Osteoblast (primary cell): ENCODE results near the gene DCLRE1A. TPM values are rescaled to one million over a fixed set of nuclear protein-coding genes. Genes with fewer than 3 reads are reported as not detected.

ENCODE experiments used
- DNase-seq: peaks from one replicate; pipeline ENCODE4 v3.0.0; 2011; ENCODE audit warnings: low spot score, mixed read lengths; ENCODE audit not compliant: insufficient read length; ENCODE audit errors: missing footprints
- H2AFZ ChIP-seq: 2 replicates; pipeline ENCODE4 v1.6.0; 2011; ENCODE audit warnings: mild to moderate bottlenecking, low read length
- H3K27ac ChIP-seq: 2 replicates; pipeline ENCODE4 v1.5.1; 2011; ENCODE audit warnings: mild to moderate bottlenecking, low read depth, low read length, moderate library complexity
- H3K27me3 ChIP-seq: 2 replicates; pipeline ENCODE4 v1.6.0; 2012; ENCODE audit warnings: mild to moderate bottlenecking, control low read depth, inconsistent platforms, low read length, moderate library complexity; ENCODE audit not compliant: insufficient read depth
- H3K36me3 ChIP-seq: 2 replicates; pipeline ENCODE4 v1.5.1; 2011; ENCODE audit warnings: mild to moderate bottlenecking, low read length, control low read depth, moderate library complexity; ENCODE audit not compliant: insufficient read depth
- H3K4me1 ChIP-seq: 2 replicates; pipeline ENCODE4 v1.5.1; 2011; ENCODE audit warnings: mild to moderate bottlenecking, low read length, control low read depth, moderate library complexity; ENCODE audit not compliant: insufficient read depth
- H3K4me2 ChIP-seq: 2 replicates; pipeline ENCODE4 v1.6.0; 2011; ENCODE audit warnings: mild to moderate bottlenecking, low read length; ENCODE audit not compliant: insufficient read depth
- H3K4me3 ChIP-seq: fragments of 200-600 bp; sonication (generic); 3 replicates; pipeline ENCODE4 v1.5.1; 2012; ENCODE audit warnings: mild to moderate bottlenecking, low read length, inconsistent platforms; ENCODE audit not compliant: insufficient read depth
- H3K79me2 ChIP-seq: 2 replicates; pipeline ENCODE4 v1.6.0; 2012; ENCODE audit warnings: mild to moderate bottlenecking, low read length, control low read depth, inconsistent platforms; ENCODE audit not compliant: insufficient read depth
- H3K9me3 ChIP-seq: 2 replicates; pipeline ENCODE4 v1.5.1; 2011; ENCODE audit warnings: low read depth, low read length, control low read depth
- H4K20me1 ChIP-seq: 2 replicates; pipeline ENCODE4 v1.6.0; 2012; ENCODE audit warnings: mild to moderate bottlenecking, low read length, control low read depth; ENCODE audit not compliant: insufficient read depth
- CTCF ChIP-seq: IDR thresholded peaks from 2 replicates; pipeline ENCODE4 v1.5.1; 2011; ENCODE audit warnings: mild to moderate bottlenecking, low read depth, low read length, moderate library complexity; ENCODE audit errors: extremely low read depth
- total RNA-seq: library from RNA; depleted of rRNA; stranded (reverse); fragments of >200 nt; gene quantifications from 2 replicates; pipeline ENCODE4 v1.2.3, GENCODE V29; 2012

DCLRE1A gene
- total RNA-seq, 1 donor: 5.1 TPM

- H3K27ac ChIP-seq: no peak overlapping the region
- no peaks in the 10 kb centered on the region for H3K9me3 ChIP-seq
- no peak overlapping the region for H2AFZ ChIP-seq
- no peaks in the 10 kb centered on the region for H3K27me3 ChIP-seq
- no peaks in the 10 kb centered on the region for H3K79me2 ChIP-seq
- no peak for DNase-seq
- H3K4me2 ChIP-seq: no peak overlapping the region
- H4K20me1 ChIP-seq: no peaks in the 10 kb centered on the region
- peaks cover 3% of the 10 kb centered on the region for H3K36me3 ChIP-seq
- TF ChIP-seq CTCF: no peak
- no peak overlapping the region for H3K4me3 ChIP-seq
- peaks cover 9% of the 10 kb centered on the region for H3K4me1 ChIP-seq
Observed at GRCh38 chr10:113890769-113891168, 36.9 kb upstream of the DCLRE1A start.

- H3K27ac ChIP-seq: no peak overlapping the region
- no peak for TF ChIP-seq CTCF
- H3K79me2 ChIP-seq: no peaks in the 10 kb centered on the region
- peaks cover 4% of the 10 kb centered on the region for H3K4me1 ChIP-seq
- H3K4me2 ChIP-seq: no peak overlapping the region
- H4K20me1 ChIP-seq: no peaks in the 10 kb centered on the region
- no peaks in the 10 kb centered on the region for H3K27me3 ChIP-seq
- H2AFZ ChIP-seq: no peak overlapping the region
- peak; percentile 11 for DNase-seq
- no peak overlapping the region for H3K4me3 ChIP-seq
- no peaks in the 10 kb centered on the region for H3K9me3 ChIP-seq
- H3K36me3 ChIP-seq: peaks cover 3% of the 10 kb centered on the region
Observed at GRCh38 chr10:113889911-113890310, 36.0 kb upstream of the DCLRE1A start.

GRCh38 chr10:113882240-113882639 is 28.4 kb upstream of the DCLRE1A start:
- no peak for TF ChIP-seq CTCF
- H3K4me2 ChIP-seq: no peak overlapping the region
- no peaks in the 10 kb centered on the region for H3K4me1 ChIP-seq
- H4K20me1 ChIP-seq: no peaks in the 10 kb centered on the region
- H3K27me3 ChIP-seq: no peaks in the 10 kb centered on the region
- DNase-seq: no peak
- no peaks in the 10 kb centered on the region for H3K79me2 ChIP-seq
- H3K27ac ChIP-seq: no peak overlapping the region
- no peak overlapping the region for H3K4me3 ChIP-seq
- no peaks in the 10 kb centered on the region for H3K9me3 ChIP-seq
- peaks cover under 1% of the 10 kb centered on the region for H3K36me3 ChIP-seq
- no peak overlapping the region for H2AFZ ChIP-seq

GRCh38 chr10:113880236-113880635 is 26.4 kb upstream of the DCLRE1A start:
- peaks cover 3% of the 10 kb centered on the region for H3K79me2 ChIP-seq
- H3K27me3 ChIP-seq: no peaks in the 10 kb centered on the region
- TF ChIP-seq CTCF: no peak
- no peak overlapping the region for H3K4me2 ChIP-seq
- H3K4me3 ChIP-seq: no peak overlapping the region
- H3K4me1 ChIP-seq: no peaks in the 10 kb centered on the region
- DNase-seq: no peak
- H3K36me3 ChIP-seq: peaks cover 3% of the 10 kb centered on the region
- H3K27ac ChIP-seq: no peak overlapping the region
- H4K20me1 ChIP-seq: no peaks in the 10 kb centered on the region
- H3K9me3 ChIP-seq: no peaks in the 10 kb centered on the region
- H2AFZ ChIP-seq: no peak overlapping the region
